Measurements from ENCODE around the gene ARL5C. TPM values are rescaled to one million over a fixed set of nuclear protein-coding genes. Genes with fewer than 3 reads are reported as not detected.

ARL5C gene
- total RNA-seq, 1 experiment from 2014 or later: not detected

- H3K4me3 Mint-ChIP-seq: peak overlapping the region; percentile 98
- H3K4me1 ChIP-seq (ENCODE audit: insufficient read depth, low read length): peaks cover 2% of the 10 kb centered on the region; the same call in 1 of the 2 replicates
- H2BK12ac ChIP-seq (ENCODE audit: insufficient read length, low read depth, low read length): no peak overlapping the region
- no peak overlapping the region for H3K18ac ChIP-seq (ENCODE audit: insufficient read length, low read depth, low read length)
- TF ChIP-seq CTCF (conservative IDR thresholded peaks at IDR 0.05): no peak
- H2BK20ac ChIP-seq (ENCODE audit: low read depth, low read length, poor library complexity, severe bottlenecking): no peak overlapping the region
- peaks cover 37 to 47% (median 47%) of the 10 kb centered on the region in 3 experiments for H3K36me3 Mint-ChIP-seq (ENCODE audit: insufficient read depth in 1 of 3, low read depth in 3 of 3)
- no peaks in the 10 kb centered on the region for H3K9me3 ChIP-seq (ENCODE audit: control insufficient read depth, low read depth, low read length)
- H4K91ac ChIP-seq (ENCODE audit: insufficient read length, low read depth, low read length): no peak overlapping the region
- no peak overlapping the region for H3K23ac ChIP-seq (ENCODE audit: insufficient read length, low read depth, low read length)
- H2AK5ac ChIP-seq (ENCODE audit: insufficient read length, low read length): no peak overlapping the region
- H3K27me3 Mint-ChIP-seq (ENCODE audit: low read depth): no peaks in the 10 kb centered on the region
- no peak overlapping the region for H3T11ph ChIP-seq (ENCODE audit: low read length)
- peaks cover 13% of the 10 kb centered on the region for H3K23me2 ChIP-seq (ENCODE audit: insufficient read length, low read depth, low read length, poor library complexity, severe bottlenecking)
- peak overlapping the region; percentile 88 for H3K4me2 ChIP-seq (ENCODE audit: insufficient read depth, insufficient read length, low read length)
- peak overlapping the region; percentile 99 to 100 (median 100) for H3K27ac Mint-ChIP-seq
- no CpG with 5 or more reads among the region's 10 CpGs for WGBS (ENCODE audit: extremely low coverage, insufficient read length, low lambda C conversion rate)
- H3K9me3 Mint-ChIP-seq: peaks cover 0 to 7% of the 10 kb centered on the region in 2 experiments; a peak in 1 of 5 replicates
- H3K4ac ChIP-seq (ENCODE audit: low read depth, low read length): no peak overlapping the region
- peaks cover 9% of the 10 kb centered on the region; the same call in 1 of the 2 replicates for H3K79me2 ChIP-seq (ENCODE audit: insufficient read depth, low read length)
- no peak overlapping the region for H2BK5ac ChIP-seq (ENCODE audit: insufficient read length, low read length)
- H3K27ac ChIP-seq (ENCODE audit: insufficient read length, low read depth, low read length): peak overlapping the region; percentile 75
- no peak overlapping the region for H4K5ac ChIP-seq (ENCODE audit: insufficient read length, low read depth, low read length)
- H2BK120ac ChIP-seq (ENCODE audit: low read depth, low read length, poor library complexity, severe bottlenecking): no peak overlapping the region
- H3K56ac ChIP-seq (ENCODE audit: insufficient read length, low read depth, low read length): no peak overlapping the region
- no peak overlapping the region for H2AFZ ChIP-seq (ENCODE audit: low read length)
- no peaks in the 10 kb centered on the region for H4K20me1 ChIP-seq (ENCODE audit: control insufficient read depth, insufficient read depth, insufficient read length)
- no peaks in the 10 kb centered on the region for H3K27me3 ChIP-seq (ENCODE audit: insufficient read depth, low read length)
- H2BK15ac ChIP-seq (ENCODE audit: low read depth, low read length): no peak overlapping the region
- no peak overlapping the region for H4K8ac ChIP-seq (replicated peaks; ENCODE audit: insufficient read length, low read depth, low read length)
- peak overlapping the region; percentile 99 for H3K9ac ChIP-seq (ENCODE audit: extremely low read depth, insufficient read length, low read length)
- peaks cover 33 to 44% of the 10 kb centered on the region in 2 experiments for H3K4me1 Mint-ChIP-seq
- H3K14ac ChIP-seq (ENCODE audit: insufficient read depth, low read length): no peak overlapping the region
- DNase-seq: peak; percentile 93
- no peaks in the 10 kb centered on the region for H3K79me1 ChIP-seq (ENCODE audit: insufficient read depth, low read depth, low read length, poor library complexity, severe bottlenecking)
These were observed 33.8 kb upstream of the ARL5C start for GRCh38 chr17:39199820-39200069.
